Fibroblast of pulmonary artery (primary cell): ENCODE results near the gene OSTN.

Experiments used
- DNase-seq: peaks from one replicate; pipeline ENCODE4 v3.0.0-alpha.2; 2010; ENCODE audit warnings: low read depth
- H3K4me3 ChIP-seq: replicated peaks from 2 replicates; pipeline ENCODE4 v1.5.1; 2011; ENCODE audit warnings: low read depth, mild to moderate bottlenecking, control low read depth, low read length, moderate library complexity
- CTCF ChIP-seq: IDR thresholded peaks from 2 replicates; pipeline ENCODE4 v1.5.1; 2011; ENCODE audit warnings: mild to moderate bottlenecking, control low read depth, low read length, inconsistent platforms; ENCODE audit errors: missing control alignments

Gene OSTN

GRCh38 chr3:191255156-191255555, 56.1 kb downstream of the OSTN start:
- H3K4me3 ChIP-seq, result no peak overlapping the region
- no peak for DNase-seq
- no peak for TF ChIP-seq CTCF

DNA sequence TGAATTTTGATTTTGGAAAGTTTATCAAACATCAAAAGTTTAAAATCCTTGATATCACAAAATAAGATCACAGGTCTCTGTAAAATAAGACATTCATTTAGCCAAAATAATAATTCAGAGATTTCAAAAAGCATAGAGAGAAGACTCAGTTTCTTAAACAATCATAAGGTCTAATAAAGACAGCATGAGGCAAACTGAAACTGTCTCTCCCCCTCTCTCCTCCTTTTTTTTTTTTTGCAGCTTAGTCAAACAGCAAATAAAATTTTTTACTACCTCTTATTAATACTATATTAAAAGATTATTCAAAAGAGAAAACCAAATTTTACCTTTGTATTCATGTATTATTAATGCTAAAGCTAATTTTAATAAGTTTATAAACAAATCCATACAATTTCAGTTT, 57.4 kb downstream of the OSTN start:
- no peak for DNase-seq
- no peak overlapping the region for H3K4me3 ChIP-seq
- TF ChIP-seq CTCF, result no peak

- H3K4me3 ChIP-seq, result no peak overlapping the region
- no peak for DNase-seq
- TF ChIP-seq CTCF, result no peak
These were observed 58.2 kb downstream of the OSTN start for GRCh38 chr3:191257286-191257685.

- no peak overlapping the region for H3K4me3 ChIP-seq
- DNase-seq, result no peak
These were observed 60.4 kb downstream of the OSTN start for GRCh38 chr3:191259486-191259885.

DNA sequence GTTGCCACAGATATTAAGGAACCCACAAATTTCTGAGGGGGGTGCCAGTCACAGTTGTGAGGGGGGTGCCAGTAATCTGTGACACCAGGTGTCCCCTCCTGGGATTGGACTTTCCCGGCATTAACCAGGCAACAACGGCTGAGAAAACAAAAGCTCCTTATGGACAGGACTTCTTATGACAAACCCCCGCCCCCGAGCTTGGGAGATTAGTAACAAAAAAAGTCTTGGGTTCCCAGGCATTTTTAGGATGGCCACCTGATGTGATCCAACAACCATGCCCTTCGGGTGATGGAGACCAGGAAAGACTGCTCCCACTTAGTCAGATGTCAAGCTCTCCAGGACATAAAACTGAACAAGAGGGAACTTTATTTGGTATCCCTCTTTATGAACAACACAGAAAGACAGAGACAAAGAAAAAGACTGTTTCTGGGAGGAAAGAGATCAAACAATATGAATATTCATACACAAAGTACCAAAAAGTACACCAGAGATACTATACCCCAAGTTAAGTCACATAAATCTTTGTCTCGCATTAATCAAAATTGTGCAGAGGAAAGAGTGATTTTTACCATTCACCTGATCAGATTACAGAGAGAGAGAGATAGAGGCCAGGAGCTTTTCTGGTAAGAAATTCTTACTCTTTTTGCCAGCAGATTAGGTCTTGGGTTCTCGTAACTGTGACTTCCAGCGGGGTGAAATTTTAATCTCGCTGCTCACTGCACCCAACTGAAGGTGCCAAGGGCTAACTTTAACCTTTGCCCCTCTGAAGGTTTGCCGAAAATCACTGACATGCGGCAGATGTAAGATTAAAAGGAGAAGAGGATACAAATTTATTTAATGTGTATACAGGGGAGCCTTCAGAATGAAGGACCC, 61.6 kb downstream of the OSTN start:
- TF ChIP-seq CTCF, result no peak
- no peak overlapping the region for H3K4me3 ChIP-seq
- no peak for DNase-seq

More at GRCh38 chr3:191259486-191259885, 60.4 kb downstream of the OSTN start:
- TF ChIP-seq CTCF, result no peak

DNA sequence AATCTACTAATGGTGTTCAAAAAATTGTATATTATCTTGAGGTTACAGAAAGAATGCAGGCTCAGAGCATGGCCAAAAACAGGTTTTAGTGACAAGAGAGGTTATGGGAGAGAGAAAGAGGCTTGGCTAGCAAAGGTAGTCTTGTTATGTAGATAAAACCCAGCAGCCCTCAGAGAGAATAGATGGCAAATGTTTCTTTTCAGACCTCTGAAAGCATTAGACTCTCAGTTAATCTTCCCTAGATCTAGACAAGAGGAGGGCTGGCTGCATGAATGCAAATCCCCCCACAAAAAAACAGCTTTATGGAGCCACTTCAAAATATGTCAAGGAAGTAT, 62.2 kb downstream of the OSTN start:
- no peak for TF ChIP-seq CTCF
- DNase-seq, result no peak
- no peak overlapping the region for H3K4me3 ChIP-seq

- TF ChIP-seq CTCF, result no peak
- DNase-seq, result no peak
- no peak overlapping the region for H3K4me3 ChIP-seq
These were observed 63.6 kb downstream of the OSTN start for GRCh38 chr3:191262650-191263049.
